MCF 10A (cell line): ENCODE measurements around the gene CCNY. TPM values are rescaled to one million over a fixed set of nuclear protein-coding genes. Genes with fewer than 3 reads are reported as not detected.

Source experiments
- BruUV-seq: library from RNA; stranded (reverse); fragments of 400-500 nt; replicated peaks from 2 replicates; lab custom pipeline; 2021; lab: Mats Ljungman, UMichigan
- CTCF ChIA-PET: fragments of 300-600 bp; sonication (Branson Sonifier 250); formaldehyde crosslinking; extraction: SDS; loops from one replicate; lab custom pipeline; 2021; ENCODE audit warnings: antibody characterized with exemption, inconsistent platforms; lab: Yijun Ruan, JAX
- POLR2A ChIA-PET: fragments of 300-600, 350-650 bp; sonication (Branson Sonifier 250); formaldehyde crosslinking; extraction: SDS; loops from one replicate; lab custom pipeline; 2020; ENCODE audit warnings: antibody characterized with exemption, inconsistent platforms; lab: Yijun Ruan, JAX
- DNase-seq: peaks from one replicate; pipeline ENCODE4 v3.0.0-alpha.2; 2018; ENCODE audit not compliant: unreplicated experiment
- H3K27ac Mint-ChIP-seq: one replicate; pipeline ENCODE4 v1.8.0; 2022; ENCODE audit warnings: mild to moderate bottlenecking, low read depth, mixed read lengths; ENCODE audit not compliant: unreplicated experiment
- H3K27me3 Mint-ChIP-seq: one replicate; pipeline ENCODE4 v1.8.0; 2022; ENCODE audit warnings: mixed read lengths; ENCODE audit not compliant: insufficient read depth, unreplicated experiment
- H3K36me3 Mint-ChIP-seq: one replicate; pipeline ENCODE4 v1.8.0; 2022; ENCODE audit warnings: mild to moderate bottlenecking, moderate library complexity, mixed read lengths; ENCODE audit not compliant: insufficient read depth, unreplicated experiment
- H3K4me1 Mint-ChIP-seq: one replicate; pipeline ENCODE4 v1.8.0; 2022; ENCODE audit warnings: mixed read lengths; ENCODE audit not compliant: insufficient read depth, unreplicated experiment
- H3K4me3 Mint-ChIP-seq: one replicate; pipeline ENCODE4 v1.8.0; 2022; ENCODE audit warnings: mild to moderate bottlenecking, moderate library complexity, mixed read lengths; ENCODE audit not compliant: unreplicated experiment
- H3K9me3 Mint-ChIP-seq: one replicate; pipeline ENCODE4 v1.8.0; 2022; ENCODE audit warnings: mixed read lengths; ENCODE audit not compliant: unreplicated experiment
- intact Hi-C: fragments of 100-400 bp; cut with micrococcal nuclease; formaldehyde crosslinking; loops from 2 replicates; pipeline ENCODE4 v1.14.1; 2022
- total RNA-seq: library from RNA; stranded (reverse); gene quantifications from 2 replicates; pipeline ENCODE4 v1.2.3, GENCODE V29; 2022
- TF ChIP-seq, protein P1 (sequence below): fragments of 200-600 bp; IDR thresholded peaks from one replicate; pipeline ENCODE4 v1.8.0; 2022; ENCODE audit warnings: antibody characterized with exemption, mild to moderate bottlenecking; ENCODE audit not compliant: unreplicated experiment

The CCNY gene
- total RNA-seq, 1 experiment from 2014 or later: 68.9 TPM

DNA sequence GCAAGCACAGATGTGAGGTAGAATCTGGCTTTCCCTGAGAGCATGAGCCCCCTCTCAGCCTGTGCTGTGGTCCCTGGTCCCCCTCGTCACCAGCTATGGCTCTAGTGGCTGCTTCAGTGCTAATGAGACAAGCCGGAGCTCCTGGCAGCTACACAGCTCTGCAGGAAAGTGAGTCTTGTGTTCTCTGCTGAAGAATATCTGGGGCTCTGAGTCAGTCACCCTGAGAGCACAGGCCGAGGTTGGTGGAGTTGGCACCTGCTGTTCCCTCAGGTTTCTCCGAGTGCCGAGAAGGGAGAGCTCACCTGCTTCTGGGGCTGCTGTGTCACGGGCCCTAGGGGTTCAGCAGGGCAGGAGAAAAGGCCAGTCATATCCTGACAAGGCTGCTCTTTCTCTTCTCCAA lies 231.6 kb downstream of the CCNY start:
- TF ChIP-seq, protein P1, sequence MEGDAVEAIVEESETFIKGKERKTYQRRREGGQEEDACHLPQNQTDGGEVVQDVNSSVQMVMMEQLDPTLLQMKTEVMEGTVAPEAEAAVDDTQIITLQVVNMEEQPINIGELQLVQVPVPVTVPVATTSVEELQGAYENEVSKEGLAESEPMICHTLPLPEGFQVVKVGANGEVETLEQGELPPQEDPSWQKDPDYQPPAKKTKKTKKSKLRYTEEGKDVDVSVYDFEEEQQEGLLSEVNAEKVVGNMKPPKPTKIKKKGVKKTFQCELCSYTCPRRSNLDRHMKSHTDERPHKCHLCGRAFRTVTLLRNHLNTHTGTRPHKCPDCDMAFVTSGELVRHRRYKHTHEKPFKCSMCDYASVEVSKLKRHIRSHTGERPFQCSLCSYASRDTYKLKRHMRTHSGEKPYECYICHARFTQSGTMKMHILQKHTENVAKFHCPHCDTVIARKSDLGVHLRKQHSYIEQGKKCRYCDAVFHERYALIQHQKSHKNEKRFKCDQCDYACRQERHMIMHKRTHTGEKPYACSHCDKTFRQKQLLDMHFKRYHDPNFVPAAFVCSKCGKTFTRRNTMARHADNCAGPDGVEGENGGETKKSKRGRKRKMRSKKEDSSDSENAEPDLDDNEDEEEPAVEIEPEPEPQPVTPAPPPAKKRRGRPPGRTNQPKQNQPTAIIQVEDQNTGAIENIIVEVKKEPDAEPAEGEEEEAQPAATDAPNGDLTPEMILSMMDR: no peak
- no peaks in the 10 kb centered on the region for H3K4me1 Mint-ChIP-seq
- BruUV-seq: no TSS peak
- no peak overlapping the region for H3K27ac Mint-ChIP-seq
- H3K9me3 Mint-ChIP-seq: no peaks in the 10 kb centered on the region
- no peaks in the 10 kb centered on the region for H3K27me3 Mint-ChIP-seq
- ChIA-PET POLR2A (interaction anchor here (0.7 to 1.1 kb wide), 2 partner anchors 10 to 1994 kb away, joined by 3 read pairs; no protein-coding TSS in a partner anchor), CTCF (interaction anchor here (0.7 kb wide), 1 partner anchor 1667 kb away, joined by 3 read pairs; no protein-coding TSS in a partner anchor)
- peaks cover 49% of the 10 kb centered on the region for H3K36me3 Mint-ChIP-seq
- H3K4me3 Mint-ChIP-seq: no peak overlapping the region
- DNase-seq: no peak
- intact Hi-C loops: loop anchor here (10.0 kb wide), 1 partner anchor 443 kb away; the partner anchor contains the start of gene CREM

DNA sequence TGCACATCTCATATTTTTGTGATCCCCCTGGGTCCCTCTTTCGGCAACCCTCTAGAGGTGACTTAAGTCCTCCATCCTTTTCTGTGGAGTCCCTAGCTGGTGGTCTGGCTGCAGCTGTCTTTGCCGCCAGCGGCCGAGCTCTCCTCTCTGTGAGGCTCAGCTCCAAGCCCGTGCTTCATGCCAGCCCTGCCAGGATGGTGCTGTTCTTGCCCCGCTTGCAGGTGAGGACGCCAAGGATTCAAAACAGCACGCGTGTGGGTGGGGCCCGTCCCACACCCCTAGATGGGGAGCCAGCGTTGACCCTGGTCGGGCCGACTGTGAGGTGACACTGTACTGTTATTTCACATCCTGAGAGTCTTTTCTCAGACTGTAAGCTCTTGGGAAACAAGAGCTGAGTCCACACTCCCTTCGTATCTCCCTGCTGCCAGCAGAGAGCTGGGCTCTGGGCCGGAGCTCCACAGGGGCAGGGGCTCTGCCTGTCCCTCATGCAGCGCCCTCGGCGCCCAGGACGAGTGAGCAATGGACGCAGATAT lies 232.2 kb downstream of the CCNY start:
- CTCF ChIA-PET: interaction anchor here (0.6 to 0.8 kb wide), 2 partner anchors 12 to 433 kb away, joined by 4 to 5 read pairs; no protein-coding TSS in a partner anchor
- H3K36me3 Mint-ChIP-seq: peaks cover 50% of the 10 kb centered on the region
- H3K4me3 Mint-ChIP-seq: no peak overlapping the region
- H3K9me3 Mint-ChIP-seq: no peaks in the 10 kb centered on the region
- no peak overlapping the region for H3K27ac Mint-ChIP-seq
- intact Hi-C loops: loop anchor here (10.0 kb wide), 1 partner anchor 444 kb away; the partner anchor contains the start of gene CREM
- no peaks in the 10 kb centered on the region for H3K27me3 Mint-ChIP-seq
- POLR2A ChIA-PET: interaction anchor here (1.1 kb wide), 1 partner anchor 10 kb away, joined by 3 read pairs; no protein-coding TSS in a partner anchor
- no peak for DNase-seq
- H3K4me1 Mint-ChIP-seq: no peaks in the 10 kb centered on the region
- TF ChIP-seq, protein P1: no peak
- no TSS peak for BruUV-seq

DNA sequence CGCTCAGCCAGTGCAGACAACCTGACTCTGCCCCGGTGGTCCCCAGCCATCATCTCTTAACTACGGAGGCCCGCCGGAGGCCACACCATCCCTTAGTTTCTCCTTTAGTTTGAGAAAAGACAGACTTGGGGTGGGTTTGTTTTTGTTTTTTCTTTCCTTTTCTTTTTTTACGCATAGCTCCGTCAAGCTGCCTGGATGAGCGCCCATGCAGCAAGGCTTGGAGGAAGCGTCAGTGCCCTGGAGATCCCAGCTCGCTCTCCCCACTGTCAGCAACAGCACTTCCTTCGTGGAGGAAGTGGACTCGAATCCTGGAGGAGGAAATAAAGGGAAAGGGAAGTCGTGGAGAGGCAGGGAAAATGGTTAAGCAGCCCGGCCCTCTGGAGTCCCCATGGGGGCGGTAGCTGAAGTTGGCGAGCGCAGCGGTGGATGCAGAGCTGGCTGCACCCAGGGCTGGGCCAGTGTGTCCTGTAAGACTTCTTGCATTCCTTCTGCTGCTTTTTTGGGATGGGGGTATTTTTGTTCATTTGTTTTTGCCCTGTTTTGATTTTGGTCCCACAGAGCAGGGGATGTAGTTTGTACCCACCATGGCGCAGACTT lies 232.9 kb downstream of the CCNY start:
- no peak for DNase-seq
- TSS peak; percentile 38 for BruUV-seq
- TF ChIP-seq, protein P1: no peak
- Mint-ChIP-seq H3K36me3 (peaks cover 56% of the 10 kb centered on the region), H3K4me3 (no peak overlapping the region), H3K9me3 (no peaks in the 10 kb centered on the region), H3K4me1 (no peaks in the 10 kb centered on the region), H3K27me3 (no peaks in the 10 kb centered on the region), H3K27ac (no peak overlapping the region)
- POLR2A ChIA-PET: no interaction called here
- CTCF ChIA-PET: interaction anchor here (0.6 to 0.9 kb wide), 3 partner anchors 8 to 434 kb away, joined by 3 to 5 read pairs (median 4); no protein-coding TSS in a partner anchor
- intact Hi-C loops: loop anchor here (10.0 kb wide), 1 partner anchor 444 kb away; the partner anchor contains the start of gene CREM

DNA sequence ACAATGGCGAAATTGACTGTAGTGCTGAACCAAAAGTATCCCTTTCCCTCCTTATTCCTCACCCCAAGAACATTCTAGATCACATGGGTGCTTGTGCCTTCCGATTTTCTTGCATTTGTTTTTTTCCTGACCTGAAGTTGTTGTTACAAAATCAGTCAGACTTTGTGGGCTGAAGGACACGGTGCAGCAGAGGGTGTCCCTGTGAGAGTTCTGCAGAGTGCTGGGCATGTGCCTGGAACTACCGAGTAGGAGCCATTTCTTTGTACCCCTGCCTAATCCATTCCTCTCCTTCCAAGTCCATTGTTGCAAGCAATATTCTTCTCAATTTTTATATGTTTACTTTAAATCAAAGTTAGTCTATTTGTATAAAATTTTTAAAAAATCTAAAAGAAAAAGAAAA lies 233.5 kb downstream of the CCNY start:
- TF ChIP-seq, protein P1: no peak
- CTCF ChIA-PET: interaction anchor here (0.9 kb wide), 1 partner anchor 9 kb away, joined by 3 read pairs; no protein-coding TSS in a partner anchor
- BruUV-seq: no TSS peak
- intact Hi-C loops: loop anchor here (10.0 kb wide), 1 partner anchor 445 kb away; the partner anchor contains the start of gene CREM
- Mint-ChIP-seq H3K36me3 (peaks cover 63% of the 10 kb centered on the region), H3K27ac (no peak overlapping the region), H3K27me3 (no peaks in the 10 kb centered on the region), H3K4me1 (no peaks in the 10 kb centered on the region), H3K4me3 (no peak overlapping the region), H3K9me3 (no peaks in the 10 kb centered on the region)
- POLR2A ChIA-PET: no interaction called here
- DNase-seq: no peak
